GM12892 (cell line): ENCODE results near the gene NELL2.

Experiments
- DNase-seq: peaks from one replicate; pipeline ENCODE4 v3.0.0; 2011; ENCODE audit not compliant: insufficient read length
- FAIRE-seq: peaks from 2 replicates; lab custom pipeline; 2011; peaks lifted over from hg19 to GRCh38; lab: Jason Lieb, UNC
- POLR2A ChIP-seq: IDR thresholded peaks from 2 replicates; pipeline ENCODE4 v1.6.1; 2011; ENCODE audit warnings: low read depth, low read length, control low read depth
- POLR2AphosphoS5 ChIP-seq: IDR thresholded peaks from 2 replicates; pipeline ENCODE4 v1.6.1; 2011; ENCODE audit warnings: low read depth, low read length, control low read depth
- TAF1 ChIP-seq: IDR thresholded peaks from 2 replicates; pipeline ENCODE4 v1.6.1; 2011; ENCODE audit warnings: low read depth, mild to moderate bottlenecking, control low read depth, low read length, borderline replicate concordance

Gene NELL2

DNA sequence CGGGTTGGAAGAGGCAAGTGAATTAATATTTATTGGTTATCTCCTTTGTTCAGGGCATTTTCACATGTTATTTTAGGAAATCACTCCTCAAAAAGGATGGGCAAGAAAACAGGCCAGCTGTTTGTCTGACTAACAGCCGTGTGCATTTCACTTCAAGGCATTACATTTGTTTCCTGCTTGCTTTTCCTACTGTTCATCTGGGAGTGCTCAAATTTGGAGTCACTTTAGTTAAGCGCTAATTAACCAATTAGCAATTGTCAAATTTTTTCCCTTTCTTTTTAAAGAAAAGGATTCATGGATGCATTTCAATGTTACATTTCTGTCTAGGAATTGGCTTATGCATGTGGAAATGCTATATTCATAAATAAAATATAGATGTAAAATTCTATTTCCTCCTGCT, 415.9 kb downstream of the NELL2 start:
- FAIRE-seq (no peak), DNase-seq (no peak)
- TF ChIP-seq POLR2AphosphoS5: no peak
- TF ChIP-seq POLR2A: no peak
- no peak for TF ChIP-seq TAF1

DNA sequence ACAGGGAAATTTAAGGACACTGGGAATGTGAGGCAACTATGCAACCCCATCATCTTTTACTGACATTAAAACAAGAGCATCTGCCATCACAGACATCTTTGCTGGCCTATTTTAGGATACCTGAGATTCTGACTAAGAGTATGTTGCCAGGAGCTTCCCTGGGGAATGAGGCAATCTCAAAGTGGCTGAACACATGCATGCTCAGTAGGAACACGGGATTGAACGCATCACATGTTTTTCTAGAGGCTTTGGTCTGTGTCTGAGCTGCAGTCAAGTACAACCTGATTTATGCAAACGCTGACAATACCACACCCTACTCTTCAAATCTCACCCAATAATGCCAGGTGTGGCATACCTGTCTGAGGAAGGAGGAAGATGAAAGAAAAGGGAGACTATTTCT, 416.5 kb downstream of the NELL2 start:
- FAIRE-seq: no peak
- TF ChIP-seq POLR2A (no peak), POLR2AphosphoS5 (no peak), TAF1 (no peak)

More for the DNA sequence above, 416.5 kb downstream of the NELL2 start:
- DNase-seq: no peak
